ENCODE results near the gene DCT.
"Not testable (repeated sequence)": the region's sequence is repeated elsewhere in the genome, so short reads cannot be mapped to it uniquely, and the experiment has no call there.

The DCT gene

GRCh38 chr13:94479616-94480015 lies at the start of gene DCT:
TSS of gene DCT (minus strand) at chr13:94479682. CDS start at chr13:94479255, 427 bp downstream.
- TF ChIP-seq CTCF (conservative IDR thresholded peaks at IDR 0.05) = no peak
- H3K27ac ChIP-seq = no peak within 1 kb of the TSS

DNA sequence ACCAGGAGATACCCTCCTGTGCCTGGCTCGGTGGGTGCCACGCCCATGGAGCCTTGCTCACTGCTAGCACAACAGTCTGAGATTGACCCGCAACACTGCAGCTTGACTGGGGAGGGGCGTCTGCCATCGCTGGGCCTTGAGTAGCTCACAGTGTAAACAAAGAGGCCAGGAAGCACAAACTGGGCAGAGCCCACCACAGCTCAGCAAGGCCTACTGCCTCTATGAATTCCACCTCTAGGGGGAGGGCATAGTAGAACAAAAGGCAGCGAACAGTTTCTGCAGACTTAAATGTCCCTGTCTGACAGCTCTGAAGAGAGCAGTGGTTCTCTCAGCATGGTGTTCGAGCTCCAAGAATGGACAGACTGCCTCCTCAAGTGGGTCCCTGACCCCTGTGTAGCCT lies 47.5 kb upstream of the DCT start:
- H3K27ac ChIP-seq = not testable (repeated sequence)

DNA sequence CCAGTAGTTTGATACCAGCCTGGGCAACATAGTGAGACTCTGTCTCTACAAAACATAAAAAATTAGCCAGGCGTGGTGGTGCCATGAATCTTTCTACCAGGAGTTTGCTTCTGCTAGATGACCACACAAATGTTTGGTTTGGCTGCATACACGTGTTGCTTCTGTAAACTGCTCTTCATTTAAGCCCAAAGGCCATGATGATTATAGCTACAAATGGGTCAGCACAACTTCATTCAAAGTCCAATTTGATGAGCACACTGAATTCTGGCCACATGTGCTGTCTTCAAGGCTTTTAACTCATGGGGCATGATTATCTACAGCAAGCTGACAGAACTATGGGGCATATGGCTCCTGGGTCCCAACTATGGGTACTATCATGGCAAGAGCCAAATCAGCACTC lies 46.3 kb upstream of the DCT start:
- TF ChIP-seq CTCF (conservative IDR thresholded peaks at IDR 0.05) = no peak
- H3K27ac ChIP-seq = no peak overlapping the region

DNA sequence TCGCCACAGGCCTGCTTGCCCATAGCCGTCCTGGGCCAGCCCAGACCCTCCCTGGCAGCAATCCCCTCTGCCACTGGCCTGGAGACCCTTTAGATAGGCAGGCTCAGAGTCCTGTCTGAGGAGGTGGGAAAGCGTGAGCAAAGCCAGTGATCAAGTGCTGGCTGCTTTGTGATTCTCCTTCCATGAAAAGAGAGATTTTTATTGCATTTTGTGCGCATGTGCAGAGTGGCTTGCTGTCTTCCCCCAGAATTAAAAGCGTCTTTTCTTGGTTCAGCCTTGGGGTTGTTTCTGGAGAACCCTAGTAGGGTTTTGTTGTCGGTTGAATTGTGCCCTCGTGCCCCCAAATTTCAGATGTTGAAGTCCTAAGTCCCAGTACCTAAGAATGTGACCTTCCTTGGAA lies 44.9 kb upstream of the DCT start:
- no peak for TF ChIP-seq CTCF (conservative IDR thresholded peaks at IDR 0.05)
- no peak overlapping the region for H3K27ac ChIP-seq

DNA sequence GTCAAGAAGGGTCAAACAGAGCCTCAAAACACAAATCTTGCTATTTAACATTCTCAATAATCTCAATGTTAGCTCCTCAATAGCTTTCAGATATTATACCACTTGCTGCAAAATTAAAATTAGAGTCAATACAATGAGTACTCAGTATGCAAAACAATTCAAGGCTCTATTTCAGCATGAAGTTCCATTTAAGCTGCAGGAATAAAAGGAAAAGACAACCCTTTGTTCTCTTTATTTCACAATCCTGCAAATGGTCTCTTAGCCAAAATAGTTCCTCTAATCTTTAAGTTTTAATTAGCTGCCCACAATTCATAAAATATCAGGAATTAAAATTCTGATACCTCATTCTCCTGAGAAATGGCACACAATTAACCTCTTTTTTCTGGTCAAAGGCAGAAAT lies 40.5 kb upstream of the DCT start:
- TF ChIP-seq CTCF (conservative IDR thresholded peaks at IDR 0.05) = no peak
- no peak overlapping the region for H3K27ac ChIP-seq

DNA sequence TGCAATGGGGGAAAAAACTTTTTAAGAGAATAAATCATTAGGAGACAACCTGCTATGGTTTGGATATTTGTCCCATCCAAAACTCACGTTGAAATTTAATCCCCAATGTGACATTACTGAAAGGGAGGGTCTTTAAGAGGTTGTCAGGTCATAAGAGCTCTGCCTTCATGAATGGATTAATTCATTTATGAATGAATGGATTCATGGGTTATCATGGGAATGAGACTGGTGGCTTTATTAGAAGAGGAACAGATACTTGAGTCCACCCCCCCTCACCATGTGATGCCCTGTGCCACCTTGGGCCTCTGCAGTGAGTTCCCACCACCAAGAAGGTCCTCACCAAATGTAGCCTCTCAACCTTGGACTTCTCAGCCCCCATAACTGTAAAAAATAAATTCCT lies 37.0 kb upstream of the DCT start:
- H3K27ac ChIP-seq = no peak overlapping the region
- no peak for TF ChIP-seq CTCF (conservative IDR thresholded peaks at IDR 0.05)

- H3K27ac ChIP-seq = no peak overlapping the region
Measured at GRCh38 chr13:94515911-94516310, 36.4 kb upstream of the DCT start.

GRCh38 chr13:94515374-94515773 lies 35.9 kb upstream of the DCT start:
- no peak overlapping the region for H3K27ac ChIP-seq
- TF ChIP-seq CTCF (conservative IDR thresholded peaks at IDR 0.05) = no peak

More at GRCh38 chr13:94515911-94516310, 36.4 kb upstream of the DCT start:
- no peak for TF ChIP-seq CTCF (conservative IDR thresholded peaks at IDR 0.05)

Measured in VCaP (cell line).